Suprapubic skin (tissue), 4 donors: Measurements from ENCODE around the gene OR5M3.

ENCODE experiments used
- POLR2A ChIP-seq, 2 donors: fragments of 450-650 bp; IDR thresholded peaks; one replicate each; pipeline ENCODE4 v1.6.1; 2017; ENCODE audit warnings: antibody characterized with exemption in 2 of 2, mild to moderate bottlenecking in 2 of 2, moderate library complexity in 2 of 2
- POLR2AphosphoS5 ChIP-seq, 3 donors: sonication (generic); formaldehyde crosslinking; IDR thresholded peaks; one replicate each; pipeline ENCODE4 v1.6.1; 2017; ENCODE audit warnings: antibody characterized with exemption in 3 of 3

DNA sequence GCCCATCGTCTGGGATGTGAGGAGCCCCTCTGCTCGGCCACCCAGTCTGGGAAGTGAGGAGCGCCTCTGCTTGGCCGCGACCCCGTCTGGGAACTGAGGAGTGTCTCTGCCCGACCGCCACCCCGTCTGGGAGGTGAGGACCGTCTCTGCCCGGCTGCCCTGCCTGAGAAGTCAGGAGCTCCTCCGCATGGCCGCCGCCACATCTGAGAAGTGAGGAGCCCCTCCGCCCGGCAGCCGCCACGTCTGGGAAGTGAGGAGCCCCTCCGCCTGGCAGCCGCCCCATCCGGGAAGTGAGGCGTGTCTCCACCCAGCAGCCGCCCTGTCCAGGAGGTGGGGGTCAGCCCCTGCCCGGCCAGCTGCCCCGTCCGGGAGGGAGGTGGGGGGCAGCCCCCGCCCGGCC is 23.9 kb upstream of the OR5M3 start:
- no peak for TF ChIP-seq POLR2A (IDR thresholded peaks at IDR 0.05)
- no peak for TF ChIP-seq POLR2AphosphoS5 (IDR thresholded peaks at IDR 0.05)
